ENCODE data around the gene FAM163A.

FAM163A gene

DNA sequence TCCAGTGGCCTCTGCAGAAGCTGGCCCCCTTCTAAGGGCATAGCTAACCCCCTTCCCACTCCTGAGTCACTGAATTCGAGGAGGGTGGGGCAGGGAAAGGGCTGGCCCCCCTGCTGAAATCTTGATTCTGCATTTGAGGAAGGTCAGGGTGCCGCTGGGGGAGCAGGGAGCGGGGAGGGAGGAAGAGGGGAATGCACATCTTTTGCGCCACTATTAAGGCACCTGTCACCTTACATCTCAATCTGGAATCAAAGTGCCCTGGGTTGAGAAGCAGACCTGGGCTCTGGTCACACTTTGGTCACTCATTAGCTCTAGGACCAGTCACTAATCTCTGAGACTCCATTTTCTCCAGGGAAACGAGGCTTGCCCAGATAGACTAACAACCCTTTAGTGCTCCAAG, 72.5 kb downstream of the FAM163A start:
- Histone ChIP-seq H3K27ac (ENCODE audit: low read depth, low read length) (no peak overlapping the region), H3K9me2 (replicated peaks; ENCODE audit: control insufficient read depth, low read length) (no peaks in the 10 kb centered on the region), H3K79me2 (ENCODE audit: control insufficient read depth, low read length) (no peaks in the 10 kb centered on the region), H3F3A (ENCODE audit: control insufficient read depth, insufficient read depth) (no peaks in the 10 kb centered on the region), H3K36me3 (ENCODE audit: control insufficient read depth, low read length) (no peaks in the 10 kb centered on the region), H4K20me1 (ENCODE audit: control insufficient read depth, insufficient read depth, low read depth, low read length) (no peaks in the 10 kb centered on the region), H3K4me3 (ENCODE audit: low read length) (peak overlapping the region; percentile 76), H3K27me3 (ENCODE audit: control insufficient read depth, low read length) (peaks cover 14% of the 10 kb centered on the region), H3K9me3 (ENCODE audit: control insufficient read depth, insufficient read depth, low read length) (no peaks in the 10 kb centered on the region), H3K4me1 (ENCODE audit: control insufficient read depth, low read length) (peaks cover 16% of the 10 kb centered on the region), H3K4me2 (ENCODE audit: low read length) (peak overlapping the region; percentile 69)
- TF ChIP-seq CTCF (IDR thresholded peaks at IDR 0.05; ENCODE audit: low read depth, low read length, poor library complexity, severe bottlenecking) (no peak), EZH2phosphoT487 (IDR thresholded peaks at IDR 0.05; ENCODE audit: borderline replicate concordance, low read length) (no peak)

GRCh38 chr1:179816196-179816960, 73.3 kb downstream of the FAM163A start:
- Histone ChIP-seq H3K9me2 (replicated peaks; ENCODE audit: control insufficient read depth, low read length) (no peaks in the 10 kb centered on the region), H4K20me1 (ENCODE audit: control insufficient read depth, insufficient read depth, low read depth, low read length) (no peaks in the 10 kb centered on the region), H3K4me3 (ENCODE audit: low read length) (no peak overlapping the region), H3F3A (ENCODE audit: control insufficient read depth, insufficient read depth) (no peaks in the 10 kb centered on the region), H3K4me1 (ENCODE audit: control insufficient read depth, low read length) (peaks cover 16% of the 10 kb centered on the region), H3K36me3 (ENCODE audit: control insufficient read depth, low read length) (no peaks in the 10 kb centered on the region), H3K4me2 (ENCODE audit: low read length) (no peak overlapping the region), H3K27me3 (ENCODE audit: control insufficient read depth, low read length) (peaks cover 14% of the 10 kb centered on the region), H3K9me3 (ENCODE audit: control insufficient read depth, insufficient read depth, low read length) (no peaks in the 10 kb centered on the region), H3K27ac (ENCODE audit: low read depth, low read length) (no peak overlapping the region), H3K79me2 (ENCODE audit: control insufficient read depth, low read length) (no peaks in the 10 kb centered on the region)
- TF ChIP-seq CTCF (IDR thresholded peaks at IDR 0.05; ENCODE audit: low read depth, low read length, poor library complexity, severe bottlenecking) (no peak), EZH2phosphoT487 (IDR thresholded peaks at IDR 0.05; ENCODE audit: borderline replicate concordance, low read length) (no peak)

DNA sequence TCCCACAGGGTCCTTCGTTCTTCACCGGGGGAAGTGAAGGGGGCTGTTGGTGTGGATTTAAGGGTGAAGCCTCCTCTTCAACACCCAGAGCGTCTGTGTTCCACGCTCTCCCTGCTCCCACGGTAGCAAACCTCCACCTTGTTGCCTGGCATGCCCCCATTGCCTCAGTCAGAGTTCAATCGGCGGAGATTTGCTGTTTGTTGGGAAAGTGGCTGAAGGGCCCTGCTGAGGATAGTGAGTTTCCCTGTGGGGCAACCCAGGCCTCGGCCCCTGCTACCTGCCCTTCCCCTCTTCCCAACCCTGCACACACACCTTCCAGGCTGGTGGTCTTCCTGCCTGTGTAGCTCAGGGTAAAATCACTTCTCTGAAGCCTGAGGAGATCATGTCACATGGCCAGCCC, 74.0 kb downstream of the FAM163A start:
- Histone ChIP-seq H3K27ac (ENCODE audit: low read depth, low read length) (no peak overlapping the region), H3K79me2 (ENCODE audit: control insufficient read depth, low read length) (no peaks in the 10 kb centered on the region), H3K4me1 (ENCODE audit: control insufficient read depth, low read length) (peaks cover 16% of the 10 kb centered on the region), H3K9me2 (replicated peaks; ENCODE audit: control insufficient read depth, low read length) (no peaks in the 10 kb centered on the region), H3K27me3 (ENCODE audit: control insufficient read depth, low read length) (peaks cover 14% of the 10 kb centered on the region), H3F3A (ENCODE audit: control insufficient read depth, insufficient read depth) (no peaks in the 10 kb centered on the region), H3K4me2 (ENCODE audit: low read length) (no peak overlapping the region), H3K4me3 (ENCODE audit: low read length) (no peak overlapping the region), H3K36me3 (ENCODE audit: control insufficient read depth, low read length) (no peaks in the 10 kb centered on the region), H3K9me3 (ENCODE audit: control insufficient read depth, insufficient read depth, low read length) (no peaks in the 10 kb centered on the region), H4K20me1 (ENCODE audit: control insufficient read depth, insufficient read depth, low read depth, low read length) (no peaks in the 10 kb centered on the region)
- TF ChIP-seq EZH2phosphoT487 (IDR thresholded peaks at IDR 0.05; ENCODE audit: borderline replicate concordance, low read length): no peak
- no peak for TF ChIP-seq CTCF (IDR thresholded peaks at IDR 0.05; ENCODE audit: low read depth, low read length, poor library complexity, severe bottlenecking)

All from DOHH2 (cell line).